ENCODE data around the gene MRPL49. TPM values are rescaled to one million over a fixed set of nuclear protein-coding genes. Genes with fewer than 3 reads are reported as not detected.

Gene MRPL49
- total and polyA plus RNA-seq, 9 of the 15 experiments (the other 6 are each of a cell fraction or from before 2014, with no cell fraction given) = 74.3 to 132 (median 91.2) TPM

- TF ChIP-seq ZNF609 (CRISPR knock-in tag; IDR thresholded peaks at IDR 0.05; ENCODE audit: borderline replicate concordance) (0 out of 2 replicates have a peak, but pooled peaks have one; percentile 13), MAFF (IDR thresholded peaks at IDR 0.05; ENCODE audit: low read length) (no peak), PHF8 (IDR thresholded peaks at IDR 0.05; ENCODE audit: borderline replicate concordance, low read length) (peak; percentile 47; the same call in 1 of the 2 replicates), ZNF780A (CRISPR knock-in tag; IDR thresholded peaks at IDR 0.05) (no peak), BRF1 (IDR thresholded peaks at IDR 0.05; ENCODE audit: borderline replicate concordance, extremely low read depth, insufficient read length) (no peak), JUN (IDR thresholded peaks at IDR 0.05; ENCODE audit: borderline replicate concordance, low read depth, low read length) (no peak), JUN (CRISPR knock-in tag; IDR thresholded peaks at IDR 0.05; ENCODE audit: borderline replicate concordance) (no peak), ZFP1 (CRISPR knock-in tag; IDR thresholded peaks at IDR 0.05) (no peak), SIN3A (IDR thresholded peaks at IDR 0.05; ENCODE audit: borderline replicate concordance in 2 of 2, control insufficient read depth in 1 of 2, low read depth in 2 of 2, low read length in 2 of 2) (peak in 1 of 2 experiments; percentile 22; a peak in 1 of 4 replicates), POLR2A (conservative IDR thresholded peaks at IDR 0.05) (peak; percentile 15; the same call in 1 of the 2 replicates), SMAD3 (CRISPR knock-in tag; conservative IDR thresholded peaks at IDR 0.05) (no peak), ZNF740 (CRISPR knock-in tag; IDR thresholded peaks at IDR 0.05) (no peak), ZNF740 (tag; IDR thresholded peaks at IDR 0.05) (peak in 1 of 2 experiments; percentile 55; a peak in 1 of 4 replicates), GATAD2B (IDR thresholded peaks at IDR 0.05; ENCODE audit: borderline replicate concordance) (no peak), XRCC3 (IDR thresholded peaks at IDR 0.05) (no peak), MLLT1 (IDR thresholded peaks at IDR 0.05) (no peak), ZNF551 (CRISPR knock-in tag; IDR thresholded peaks at IDR 0.05) (no peak), FOXA3 (CRISPR knock-in tag; conservative IDR thresholded peaks at IDR 0.05 in 1 of 2, IDR thresholded peaks at IDR 0.05 in 1 of 2) (peak in 1 of 2 experiments; percentile 54; a peak in 1 of 4 replicates), DPF2 (IDR thresholded peaks at IDR 0.05) (no peak), ZBTB12 (CRISPR knock-in tag; IDR thresholded peaks at IDR 0.05) (no peak), RNF2 (IDR thresholded peaks at IDR 0.05) (0 out of 2 replicates have a peak, but pooled peaks have one; percentile 37)
Observed at GRCh38 chr11:65134952-65135632, 13.0 kb downstream of the MRPL49 start (continued).
